ENCODE data around the gene ST6GALNAC3. TPM values are rescaled to one million over a fixed set of nuclear protein-coding genes. Genes with fewer than 3 reads are reported as not detected.
"Not testable (repeated sequence)": the region's sequence is repeated elsewhere in the genome, so short reads cannot be mapped to it uniquely, and the experiment has no call there.

Gene ST6GALNAC3
- total RNA-seq, 6 experiments from 2014 or later = 1.00 to 1.7 (median 1.2) TPM

DNA sequence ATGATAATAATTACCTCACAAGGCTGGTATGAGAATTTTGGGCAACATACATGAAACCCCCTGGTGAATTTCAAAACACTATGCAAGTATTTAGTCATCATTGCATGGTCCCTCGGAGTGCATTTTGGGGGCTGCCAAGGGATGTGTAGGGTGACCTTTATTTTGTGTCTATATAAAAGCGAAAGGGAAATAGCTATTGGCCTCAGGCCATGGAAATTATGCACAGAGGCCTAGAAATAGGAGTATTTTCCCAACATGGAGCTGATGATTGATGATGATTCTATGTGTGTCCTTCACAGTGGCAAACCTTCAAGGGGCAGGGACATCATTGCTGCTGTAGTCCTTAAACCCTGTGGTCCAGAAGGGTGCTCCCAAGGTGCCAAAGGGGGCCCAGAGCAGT, 265.5 kb downstream of the ST6GALNAC3 start:
- Mint-ChIP-seq H3K36me3 (ENCODE audit: low read depth) (no peaks in the 10 kb centered on the region), H3K27ac (no peak overlapping the region), H3K4me1 (ENCODE audit: low read depth) (no peaks in the 10 kb centered on the region), H3K27me3 (ENCODE audit: insufficient read depth) (no peaks in the 10 kb centered on the region; the same call in none of the 2 replicates), H3K9me3 (peaks cover 8% of the 10 kb centered on the region; the same call in 1 of the 2 replicates), H3K4me3 (no peak overlapping the region)
- TF ChIP-seq, protein P1, sequence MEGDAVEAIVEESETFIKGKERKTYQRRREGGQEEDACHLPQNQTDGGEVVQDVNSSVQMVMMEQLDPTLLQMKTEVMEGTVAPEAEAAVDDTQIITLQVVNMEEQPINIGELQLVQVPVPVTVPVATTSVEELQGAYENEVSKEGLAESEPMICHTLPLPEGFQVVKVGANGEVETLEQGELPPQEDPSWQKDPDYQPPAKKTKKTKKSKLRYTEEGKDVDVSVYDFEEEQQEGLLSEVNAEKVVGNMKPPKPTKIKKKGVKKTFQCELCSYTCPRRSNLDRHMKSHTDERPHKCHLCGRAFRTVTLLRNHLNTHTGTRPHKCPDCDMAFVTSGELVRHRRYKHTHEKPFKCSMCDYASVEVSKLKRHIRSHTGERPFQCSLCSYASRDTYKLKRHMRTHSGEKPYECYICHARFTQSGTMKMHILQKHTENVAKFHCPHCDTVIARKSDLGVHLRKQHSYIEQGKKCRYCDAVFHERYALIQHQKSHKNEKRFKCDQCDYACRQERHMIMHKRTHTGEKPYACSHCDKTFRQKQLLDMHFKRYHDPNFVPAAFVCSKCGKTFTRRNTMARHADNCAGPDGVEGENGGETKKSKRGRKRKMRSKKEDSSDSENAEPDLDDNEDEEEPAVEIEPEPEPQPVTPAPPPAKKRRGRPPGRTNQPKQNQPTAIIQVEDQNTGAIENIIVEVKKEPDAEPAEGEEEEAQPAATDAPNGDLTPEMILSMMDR (IDR thresholded peaks at IDR 0.05) = no peak
- no peak for DNase-seq

GRCh38 chr1:76341816-76342215, 267.3 kb downstream of the ST6GALNAC3 start:
- H3K36me3 Mint-ChIP-seq (ENCODE audit: low read depth); H3K27me3 Mint-ChIP-seq (ENCODE audit: insufficient read depth); DNase-seq; H3K27ac Mint-ChIP-seq; H3K4me1 Mint-ChIP-seq (ENCODE audit: low read depth); H3K4me3 Mint-ChIP-seq; H3K9me3 Mint-ChIP-seq: not testable (repeated sequence)

DNA sequence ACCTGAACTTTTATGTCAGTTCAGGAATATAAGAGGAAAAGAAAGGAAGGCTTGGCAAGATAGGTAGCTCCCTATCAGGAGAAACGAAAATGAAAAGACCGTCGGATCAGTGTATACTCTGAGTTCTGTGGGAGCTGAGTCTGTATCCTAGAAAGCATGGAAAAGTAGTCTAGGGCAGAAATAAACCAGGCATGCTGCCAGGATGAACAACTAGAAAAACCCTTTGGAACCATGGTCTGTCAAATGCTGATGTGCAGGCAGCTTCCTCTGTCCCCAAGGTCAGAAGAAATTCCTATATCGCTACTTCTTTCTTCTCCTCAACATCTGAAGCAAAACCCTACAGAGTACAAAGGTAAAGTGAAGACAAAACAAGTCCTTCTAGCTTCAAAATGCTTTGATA, 268.8 kb downstream of the ST6GALNAC3 start:
- Mint-ChIP-seq H3K27ac (no peak overlapping the region), H3K9me3 (peaks cover 8% of the 10 kb centered on the region; the same call in 1 of the 2 replicates), H3K4me3 (no peak overlapping the region), H3K27me3 (ENCODE audit: insufficient read depth) (no peaks in the 10 kb centered on the region), H3K4me1 (ENCODE audit: low read depth) (no peaks in the 10 kb centered on the region), H3K36me3 (ENCODE audit: low read depth) (no peaks in the 10 kb centered on the region)
- TF ChIP-seq, protein P1 (IDR thresholded peaks at IDR 0.05) = no peak
- DNase-seq = no peak

- no peak for DNase-seq
- Mint-ChIP-seq H3K27ac (no peak overlapping the region), H3K27me3 (ENCODE audit: insufficient read depth) (peaks cover 2% of the 10 kb centered on the region; the same call in 1 of the 2 replicates), H3K4me1 (ENCODE audit: low read depth) (no peaks in the 10 kb centered on the region), H3K9me3 (peaks cover 8% of the 10 kb centered on the region; the same call in 1 of the 2 replicates), H3K4me3 (no peak overlapping the region), H3K36me3 (ENCODE audit: low read depth) (no peaks in the 10 kb centered on the region)
- TF ChIP-seq, protein P1 (IDR thresholded peaks at IDR 0.05) = no peak
These were observed 277.1 kb downstream of the ST6GALNAC3 start for GRCh38 chr1:76351655-76352054.

DNA sequence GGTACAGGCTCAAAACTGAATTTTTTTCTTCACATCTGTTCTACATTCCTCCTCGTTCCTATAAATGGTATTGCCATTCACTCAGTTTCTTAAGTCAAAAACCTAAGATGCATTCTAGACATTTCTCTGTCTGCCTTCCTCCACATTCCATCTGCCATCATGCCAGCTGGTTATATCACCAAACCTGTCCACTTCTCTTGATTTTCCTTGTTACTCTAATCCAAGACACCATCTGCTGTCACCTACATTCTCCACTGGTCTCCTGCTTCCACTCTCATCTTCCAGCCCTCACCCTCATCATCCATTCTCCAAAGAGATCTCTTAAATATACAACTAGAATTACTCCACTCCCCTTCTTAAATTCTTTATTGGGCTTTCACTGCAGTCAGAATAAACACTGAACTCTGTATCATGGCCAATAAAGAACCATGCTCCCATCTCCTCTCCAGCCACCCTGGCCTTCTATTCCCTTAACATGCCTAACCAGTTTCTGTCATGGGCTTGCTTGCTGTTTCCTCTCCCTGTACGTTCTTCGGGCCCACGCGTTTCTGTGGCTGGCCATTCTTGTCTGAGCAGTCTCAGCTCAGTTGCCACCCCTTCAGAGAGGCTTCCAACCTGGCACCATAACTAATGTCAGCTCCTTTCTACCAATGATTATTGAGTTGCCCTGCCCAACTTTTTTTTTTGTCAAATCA, 278.3 kb downstream of the ST6GALNAC3 start:
- TF ChIP-seq, protein P1 (IDR thresholded peaks at IDR 0.05) = no peak
- no peak overlapping the region for H3K4me3 Mint-ChIP-seq
- peaks cover 2% of the 10 kb centered on the region; the same call in 1 of the 2 replicates for H3K27me3 Mint-ChIP-seq (ENCODE audit: insufficient read depth)
- no peaks in the 10 kb centered on the region for H3K4me1 Mint-ChIP-seq (ENCODE audit: low read depth)
- H3K9me3 Mint-ChIP-seq = peaks cover 14% of the 10 kb centered on the region; the same call in 1 of the 2 replicates
- DNase-seq = no peak
- H3K27ac Mint-ChIP-seq = no peak overlapping the region
- H3K36me3 Mint-ChIP-seq (ENCODE audit: low read depth) = no peaks in the 10 kb centered on the region

DNA sequence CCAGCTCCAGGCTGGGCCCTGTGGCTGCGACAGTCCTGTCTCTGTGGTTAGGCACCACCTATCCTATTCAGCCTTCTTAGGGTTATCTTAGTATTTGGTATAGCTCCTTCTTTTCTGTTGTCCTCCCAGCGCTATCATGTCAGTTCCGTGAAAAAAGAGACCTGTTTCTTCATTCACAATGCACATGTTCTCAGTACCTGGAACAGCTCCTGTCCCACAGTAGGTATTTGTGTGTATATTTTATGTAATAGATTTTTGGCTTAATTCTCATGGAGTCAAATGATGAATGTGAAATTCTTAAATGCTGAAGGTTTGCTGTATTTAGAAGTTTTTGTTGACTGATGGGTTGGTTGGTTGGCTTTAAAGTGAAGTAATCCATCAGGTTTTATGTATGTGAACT, 279.7 kb downstream of the ST6GALNAC3 start:
- H3K36me3 Mint-ChIP-seq (ENCODE audit: low read depth) = no peaks in the 10 kb centered on the region
- H3K27ac Mint-ChIP-seq = no peak overlapping the region
- H3K9me3 Mint-ChIP-seq = peaks cover 21% of the 10 kb centered on the region; the same call in 1 of the 2 replicates
- H3K4me3 Mint-ChIP-seq = no peak overlapping the region
- H3K27me3 Mint-ChIP-seq (ENCODE audit: insufficient read depth) = peaks cover 2% of the 10 kb centered on the region; the same call in 1 of the 2 replicates
- DNase-seq = no peak
- no peaks in the 10 kb centered on the region for H3K4me1 Mint-ChIP-seq (ENCODE audit: low read depth)
- TF ChIP-seq, protein P1 (IDR thresholded peaks at IDR 0.05) = no peak

Measured in HFFc6 (cell line).